Tibial nerve (tissue), 4 donors: ENCODE results near the gene THBS1.

ENCODE experiments used
- CTCF ChIP-seq, 5 experiments: fragments of 200-600 bp in 3 of 5; fragments of 450-650 bp in 2 of 5; sonication (generic) in 3 of 5; IDR thresholded peaks; one replicate each; pipeline ENCODE4 v1.5.1; 2016 to 2019; ENCODE audit warnings: antibody characterized with exemption in 5 of 5, mild to moderate bottlenecking in 3 of 5, moderate library complexity in 2 of 5
- EP300 ChIP-seq, 2 donors: sonication (generic); formaldehyde crosslinking; IDR thresholded peaks; one replicate each; pipeline ENCODE4 v1.6.1; 2017; ENCODE audit warnings: antibody characterized with exemption in 2 of 2, mild to moderate bottlenecking in 1 of 2
- POLR2A ChIP-seq, 2 donors: fragments of 450-650 bp; IDR thresholded peaks; one replicate each; pipeline ENCODE4 v1.6.1; 2017; ENCODE audit warnings: antibody characterized with exemption in 2 of 2, mild to moderate bottlenecking in 2 of 2, moderate library complexity in 2 of 2

- TF ChIP-seq POLR2A (IDR thresholded peaks at IDR 0.05) (no peak), CTCF (IDR thresholded peaks at IDR 0.05) (no peak), EP300 (IDR thresholded peaks at IDR 0.05) (no peak)
Measured at GRCh38 chr15:39613271-39613670, 32.4 kb downstream of the THBS1 start.
